PC-9 (cell line): ENCODE data around the gene RNF126.

Experiments used
- EZH2 ChIP-seq: fragments of 200-600 bp; sonication (generic); IDR thresholded peaks from 2 replicates; pipeline ENCODE4 v1.8.0; 2017; ENCODE audit warnings: antibody characterized with exemption, low read depth
- TF ChIP-seq, protein P1 (sequence below): fragments of 200-600 bp; sonication (generic); conservative IDR thresholded peaks from 2 replicates; pipeline ENCODE4 v1.6.1; 2017; ENCODE audit warnings: mixed run types, antibody characterized with exemption, mild to moderate bottlenecking, moderate library complexity

DNA sequence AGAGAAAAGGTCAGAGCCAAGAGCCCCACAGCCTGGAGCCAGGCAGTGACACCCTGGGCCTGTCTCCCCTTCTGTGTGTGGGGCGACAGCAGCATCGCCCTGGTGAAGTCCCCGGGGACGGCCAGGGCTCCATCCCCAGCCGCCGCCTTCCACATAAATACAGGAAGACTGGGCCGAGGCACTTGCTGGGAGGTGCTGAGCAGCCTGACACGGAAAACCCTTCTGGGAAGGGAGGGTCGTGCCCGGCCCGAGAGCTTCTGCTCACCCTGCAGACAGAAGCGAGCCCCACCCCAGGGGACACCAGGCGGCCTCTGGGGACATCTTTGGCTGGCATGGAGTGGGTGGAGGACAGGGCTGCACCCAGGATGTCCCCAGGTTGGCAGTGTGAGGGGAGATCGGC lies 18.2 kb downstream of the RNF126 start:
- TF ChIP-seq, protein P1, sequence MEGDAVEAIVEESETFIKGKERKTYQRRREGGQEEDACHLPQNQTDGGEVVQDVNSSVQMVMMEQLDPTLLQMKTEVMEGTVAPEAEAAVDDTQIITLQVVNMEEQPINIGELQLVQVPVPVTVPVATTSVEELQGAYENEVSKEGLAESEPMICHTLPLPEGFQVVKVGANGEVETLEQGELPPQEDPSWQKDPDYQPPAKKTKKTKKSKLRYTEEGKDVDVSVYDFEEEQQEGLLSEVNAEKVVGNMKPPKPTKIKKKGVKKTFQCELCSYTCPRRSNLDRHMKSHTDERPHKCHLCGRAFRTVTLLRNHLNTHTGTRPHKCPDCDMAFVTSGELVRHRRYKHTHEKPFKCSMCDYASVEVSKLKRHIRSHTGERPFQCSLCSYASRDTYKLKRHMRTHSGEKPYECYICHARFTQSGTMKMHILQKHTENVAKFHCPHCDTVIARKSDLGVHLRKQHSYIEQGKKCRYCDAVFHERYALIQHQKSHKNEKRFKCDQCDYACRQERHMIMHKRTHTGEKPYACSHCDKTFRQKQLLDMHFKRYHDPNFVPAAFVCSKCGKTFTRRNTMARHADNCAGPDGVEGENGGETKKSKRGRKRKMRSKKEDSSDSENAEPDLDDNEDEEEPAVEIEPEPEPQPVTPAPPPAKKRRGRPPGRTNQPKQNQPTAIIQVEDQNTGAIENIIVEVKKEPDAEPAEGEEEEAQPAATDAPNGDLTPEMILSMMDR: no peak
- no peak for TF ChIP-seq EZH2
